ENCODE measurements around the gene LNPEP.

The LNPEP gene

GRCh38 chr5:96963267-96963666, 27.4 kb downstream of the LNPEP start:
- peak; percentile 25 for DNase-seq

- no peak for DNase-seq
Observed at GRCh38 chr5:96966801-96967200, 30.9 kb downstream of the LNPEP start.

- DNase-seq: no peak
Observed at GRCh38 chr5:96967400-96967799, 31.5 kb downstream of the LNPEP start.

GRCh38 chr5:96968074-96968473, 32.2 kb downstream of the LNPEP start:
- DNase-seq: peak; percentile 51

GRCh38 chr5:96968614-96969013, 32.7 kb downstream of the LNPEP start:
- peak; percentile 36 for DNase-seq

- peak; percentile 55 for DNase-seq
Observed at GRCh38 chr5:96969366-96969765, 33.5 kb downstream of the LNPEP start.

- no peak for DNase-seq
Observed at GRCh38 chr5:96972599-96973334, 36.9 kb downstream of the LNPEP start.

- no peak for DNase-seq
Observed at GRCh38 chr5:96973532-96974401, 37.9 kb downstream of the LNPEP start.

GRCh38 chr5:96975656-96976055, 39.8 kb downstream of the LNPEP start:
- no peak for DNase-seq

- no peak for DNase-seq
Observed at GRCh38 chr5:96977228-96977627, 41.3 kb downstream of the LNPEP start.

- DNase-seq: peak; percentile 11
Observed at GRCh38 chr5:96978812-96979449, 43.1 kb downstream of the LNPEP start.

GRCh38 chr5:96984506-96985192, 48.8 kb downstream of the LNPEP start:
- DNase-seq: no peak

- DNase-seq: no peak
Observed at GRCh38 chr5:96986450-96986849, 50.6 kb downstream of the LNPEP start.

- no peak for DNase-seq
Observed at GRCh38 chr5:96990102-96990501, 54.2 kb downstream of the LNPEP start.

- no peak for DNase-seq
Observed at GRCh38 chr5:96991708-96992107, 55.8 kb downstream of the LNPEP start.

- no peak for DNase-seq
Observed at GRCh38 chr5:96993760-96994159, 57.9 kb downstream of the LNPEP start.

- no peak for DNase-seq
Observed at GRCh38 chr5:96994493-96994892, 58.6 kb downstream of the LNPEP start.

GRCh38 chr5:96995419-96995818, 59.5 kb downstream of the LNPEP start:
- no peak for DNase-seq

GRCh38 chr5:96997265-96997859, 61.5 kb downstream of the LNPEP start:
- peak; percentile 70 for DNase-seq

GRCh38 chr5:96999856-97000255, 64.0 kb downstream of the LNPEP start:
- DNase-seq: no peak

- no peak for DNase-seq
Observed at GRCh38 chr5:97000391-97000790, 64.5 kb downstream of the LNPEP start.

- no peak for DNase-seq
Observed at GRCh38 chr5:97002983-97003382, 67.1 kb downstream of the LNPEP start.
